ENCODE data around the gene DYNLL2.
"Not testable (repeated sequence)": the region's sequence is repeated elsewhere in the genome, so short reads cannot be mapped to it uniquely, and the experiment has no call there.

The DYNLL2 gene

DNA sequence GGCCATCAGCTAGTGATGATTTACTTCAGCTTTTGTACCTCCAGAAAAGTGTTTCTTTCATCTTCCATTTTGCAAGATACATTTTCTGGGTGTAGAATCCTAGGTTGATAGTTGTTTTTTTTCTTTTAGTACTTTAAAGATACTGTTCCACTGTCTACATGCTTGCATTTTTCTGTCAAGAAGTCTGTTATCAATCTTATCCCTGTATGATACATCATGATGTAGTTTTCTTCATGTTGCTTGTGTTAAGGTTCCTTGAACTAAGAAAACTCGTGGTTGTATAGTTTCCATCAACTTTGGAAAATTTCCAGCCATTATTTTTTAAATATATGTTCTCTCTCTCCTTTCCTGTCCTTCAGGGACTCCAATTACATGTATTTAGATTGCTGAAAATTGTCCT lies 24.1 kb downstream of the DYNLL2 start:
- no peak for FAIRE-seq

DNA sequence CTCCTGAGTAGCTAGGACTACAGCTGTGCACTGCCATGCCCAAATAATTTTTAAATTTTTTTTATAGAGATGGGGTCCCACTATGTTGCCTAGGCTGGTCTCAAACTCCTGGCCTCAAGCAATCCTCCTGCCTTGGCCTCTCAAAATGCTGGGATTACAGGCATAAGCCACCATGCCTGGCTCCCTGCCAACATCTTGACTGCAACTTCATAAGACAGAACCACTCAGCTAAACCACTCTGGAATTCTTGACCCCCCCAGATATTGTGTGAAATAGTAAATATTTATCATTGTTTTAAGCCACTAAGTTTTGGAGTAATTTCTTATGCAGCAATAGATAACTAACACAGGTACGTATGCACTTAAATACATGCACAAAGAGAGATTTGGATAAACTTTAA lies 26.0 kb downstream of the DYNLL2 start:
- FAIRE-seq, result no peak

DNA sequence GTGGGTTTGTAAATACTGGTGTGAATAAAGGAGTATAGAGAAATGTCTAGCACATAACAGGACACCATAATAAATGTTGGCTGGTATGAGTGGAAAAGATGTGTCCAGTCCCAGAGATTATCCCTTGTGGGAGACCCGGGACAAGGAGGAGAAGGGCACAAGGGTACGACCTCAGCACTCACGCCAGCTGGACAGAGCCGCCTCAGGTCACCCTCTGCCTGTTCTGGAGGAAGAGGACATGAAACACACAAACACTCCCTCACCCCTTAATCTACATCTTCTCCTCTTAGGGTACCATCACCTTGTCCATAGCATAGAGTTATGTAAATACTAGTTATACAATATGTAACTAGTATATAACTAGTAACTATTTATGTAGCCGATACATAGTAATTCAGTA lies 26.8 kb downstream of the DYNLL2 start:
- no peak for FAIRE-seq

DNA sequence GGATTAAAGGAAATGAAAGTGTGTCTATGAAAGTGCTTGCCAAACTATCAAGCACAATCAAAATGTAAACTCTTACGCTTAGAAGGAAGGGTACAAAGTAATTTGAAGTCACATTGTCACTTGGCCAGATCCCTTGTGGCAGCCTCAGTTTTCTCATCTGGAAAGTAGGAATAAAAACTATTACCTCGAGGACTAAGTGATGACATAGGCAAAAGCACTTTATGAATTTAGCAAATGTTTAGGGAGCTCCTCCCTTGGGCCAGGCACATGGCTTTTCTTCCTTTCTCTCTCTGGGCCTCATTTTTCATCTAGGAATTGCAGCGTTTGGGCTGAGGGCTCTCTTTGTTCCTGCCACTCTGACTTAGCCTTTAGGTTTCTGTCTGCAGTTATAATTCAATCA lies 28.5 kb downstream of the DYNLL2 start:
- no peak for FAIRE-seq

DNA sequence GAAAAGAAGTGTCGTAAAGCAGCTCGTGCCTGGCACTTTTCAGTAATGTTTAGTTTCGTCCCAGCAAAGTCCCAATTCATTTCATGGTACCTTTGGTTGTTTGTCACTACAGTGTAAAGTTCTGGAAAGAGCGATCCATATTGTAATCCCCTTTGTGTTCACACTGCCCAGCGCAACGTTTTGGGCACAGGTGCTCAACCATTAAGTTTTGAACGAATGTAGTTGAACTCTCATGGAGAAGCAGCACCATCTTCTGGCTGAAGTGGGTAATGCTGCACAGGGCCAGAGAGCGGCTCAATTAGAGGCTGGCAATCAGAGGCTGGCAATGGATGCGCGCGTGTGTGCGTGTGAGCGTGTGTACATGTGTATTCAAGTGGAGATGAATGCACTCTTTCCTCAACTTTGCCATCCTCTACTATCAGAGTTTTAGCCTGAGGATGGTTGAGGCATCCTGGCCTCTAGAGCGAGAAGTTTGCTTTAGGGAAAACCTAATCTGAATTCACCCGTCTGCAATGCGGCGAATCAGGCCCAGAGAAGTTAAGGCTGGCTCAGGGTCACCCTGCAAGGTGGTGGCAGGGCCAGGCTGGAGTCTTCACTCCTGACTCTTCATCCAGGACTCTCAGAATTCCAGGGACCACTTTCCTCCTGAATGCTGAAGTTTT lies 29.9 kb downstream of the DYNLL2 start:
- FAIRE-seq, result peak; percentile 67

DNA sequence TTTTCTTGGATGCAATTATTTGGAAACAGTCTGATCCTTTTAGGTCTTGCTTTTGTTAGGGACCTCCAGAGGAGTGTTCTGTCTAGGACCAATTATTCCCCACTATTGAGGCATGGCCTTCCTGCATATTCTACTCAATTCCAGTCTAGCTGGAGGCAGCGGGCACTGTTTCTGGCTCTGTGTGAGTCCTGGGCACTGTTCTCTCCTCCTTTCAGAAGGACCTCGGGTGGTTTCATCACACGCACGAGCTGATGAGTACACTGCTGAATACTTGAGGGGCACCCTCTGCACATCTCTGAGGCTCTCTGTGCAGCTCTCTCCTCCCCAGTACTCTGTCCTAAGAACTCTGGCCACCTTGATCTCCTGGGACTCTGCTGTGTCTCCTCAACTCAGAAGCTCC lies 30.7 kb downstream of the DYNLL2 start:
- FAIRE-seq, result no peak

DNA sequence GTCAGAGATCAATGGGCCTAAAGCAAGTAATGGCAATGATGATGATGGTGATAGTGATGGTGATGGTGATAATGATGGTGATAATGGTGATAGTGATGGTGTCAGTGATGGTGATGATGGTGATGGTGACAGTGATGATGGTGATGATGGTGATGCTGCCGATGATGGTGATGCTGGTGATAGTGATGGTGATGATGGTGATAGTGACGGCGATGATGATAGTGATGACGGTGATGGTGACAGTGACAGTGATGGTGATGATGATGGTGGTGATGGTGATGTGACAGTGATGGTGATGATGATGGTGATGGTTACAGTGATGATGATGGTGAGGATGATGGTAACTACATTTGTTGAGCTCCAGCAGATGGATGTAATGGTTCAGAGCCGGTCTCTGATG lies 34.2 kb downstream of the DYNLL2 start:
- FAIRE-seq, result no peak

DNA sequence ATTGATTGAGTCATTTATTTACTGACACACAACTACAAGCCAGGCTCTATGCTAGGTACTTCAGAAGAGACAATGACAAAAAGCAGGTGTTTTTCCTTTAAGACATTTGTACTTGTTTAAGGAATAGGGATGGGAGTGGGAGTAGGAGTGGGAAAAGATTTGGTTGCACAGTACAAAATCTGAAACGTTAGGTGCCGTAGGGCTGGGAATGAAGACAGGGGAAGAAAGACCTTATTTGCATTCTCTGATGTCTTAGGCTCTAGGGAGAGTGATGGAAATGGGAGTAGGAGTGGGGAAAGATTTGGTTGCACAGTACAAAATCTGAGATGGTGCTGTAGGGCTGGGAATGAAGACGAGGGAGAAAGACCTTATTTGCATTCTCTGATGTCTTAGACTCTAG lies 36.3 kb downstream of the DYNLL2 start:
- FAIRE-seq, result no peak

DNA sequence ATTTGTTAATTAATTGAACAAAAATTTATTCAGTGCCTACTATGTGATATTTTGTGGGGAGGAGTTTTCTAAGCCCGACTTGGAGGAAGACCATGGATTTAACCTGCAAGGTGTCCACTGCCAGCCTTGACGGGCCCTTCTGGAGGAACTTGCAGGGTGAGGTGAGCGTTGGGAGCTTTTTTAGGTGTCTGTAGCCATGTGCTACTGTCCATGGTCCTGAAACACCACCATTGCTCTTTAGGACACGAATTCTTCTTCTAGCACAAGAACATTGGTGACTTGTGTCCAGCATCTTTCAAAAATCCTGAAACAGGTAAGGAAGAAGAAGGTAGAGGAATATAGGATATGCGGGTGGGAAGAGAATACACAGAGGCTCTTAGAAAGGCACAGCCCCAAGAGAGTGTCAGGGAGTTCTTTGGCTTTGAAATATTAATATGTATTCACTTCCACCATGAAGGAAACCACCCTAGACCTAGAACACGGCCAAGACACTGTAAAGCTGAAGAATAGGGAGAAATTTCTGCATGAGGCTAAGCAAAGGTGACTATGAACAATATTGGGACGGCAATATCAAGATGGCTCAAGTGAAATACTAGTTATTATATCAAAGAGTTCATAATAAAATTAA lies 37.1 kb downstream of the DYNLL2 start:
- no peak for FAIRE-seq

DNA sequence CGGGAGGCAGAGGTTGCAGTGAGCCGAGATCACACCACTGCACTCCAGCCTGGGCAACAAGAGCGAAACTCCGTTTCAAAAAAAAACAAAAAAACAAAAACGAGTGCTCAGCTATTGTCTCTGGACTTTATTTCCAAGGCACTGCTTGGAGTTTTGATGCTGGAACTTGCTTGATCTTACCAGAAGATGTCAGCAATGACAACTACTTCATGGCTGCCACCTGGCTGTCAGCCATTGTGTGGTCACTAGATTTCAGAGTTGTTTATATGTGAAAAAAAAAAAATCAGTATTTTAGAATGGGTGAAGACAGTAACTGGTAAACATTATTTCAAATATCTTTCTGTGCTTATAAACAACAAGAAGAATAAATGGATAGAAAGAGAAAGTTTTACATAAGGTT lies 38.7 kb downstream of the DYNLL2 start:
- peak; percentile 97 for FAIRE-seq

DNA sequence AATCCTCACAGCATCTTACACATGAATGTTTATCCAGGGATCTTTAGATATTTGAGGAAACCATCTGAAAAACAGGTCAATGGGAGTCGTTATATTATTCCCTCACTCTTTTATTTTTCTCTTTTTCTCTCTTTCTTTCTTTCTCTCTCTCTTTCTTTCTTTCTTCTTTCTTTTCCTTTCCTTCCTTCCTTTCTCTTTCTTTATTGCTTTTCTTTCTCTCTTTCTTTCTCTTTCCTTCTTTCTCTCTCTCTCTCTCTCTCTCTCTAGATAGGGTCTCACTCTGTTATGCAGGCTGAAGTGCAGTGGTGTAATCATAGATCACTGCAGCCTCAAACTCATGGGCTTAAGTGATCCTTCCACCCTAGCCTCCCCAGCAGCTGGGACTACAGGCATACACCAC lies 44.6 kb downstream of the DYNLL2 start:
- no peak for FAIRE-seq

DNA sequence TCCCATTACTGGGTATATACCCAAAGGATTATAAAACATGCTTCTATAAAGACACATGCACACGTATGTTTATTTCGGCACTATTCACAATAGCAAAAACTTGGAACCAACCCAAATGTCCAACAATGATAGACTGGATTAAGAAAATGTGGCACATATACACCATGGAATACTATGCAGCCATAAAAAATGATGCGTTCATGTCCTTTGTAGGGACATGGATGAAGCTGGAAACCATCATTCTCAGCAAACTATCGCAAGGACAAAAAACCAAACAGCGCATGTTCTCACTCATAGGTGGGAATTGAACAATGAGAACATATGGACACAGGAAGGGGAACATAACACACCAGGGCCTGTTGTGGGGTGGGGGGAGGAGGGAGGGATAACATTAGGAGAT lies 49.5 kb downstream of the DYNLL2 start:
- not testable (repeated sequence) for FAIRE-seq

DNA sequence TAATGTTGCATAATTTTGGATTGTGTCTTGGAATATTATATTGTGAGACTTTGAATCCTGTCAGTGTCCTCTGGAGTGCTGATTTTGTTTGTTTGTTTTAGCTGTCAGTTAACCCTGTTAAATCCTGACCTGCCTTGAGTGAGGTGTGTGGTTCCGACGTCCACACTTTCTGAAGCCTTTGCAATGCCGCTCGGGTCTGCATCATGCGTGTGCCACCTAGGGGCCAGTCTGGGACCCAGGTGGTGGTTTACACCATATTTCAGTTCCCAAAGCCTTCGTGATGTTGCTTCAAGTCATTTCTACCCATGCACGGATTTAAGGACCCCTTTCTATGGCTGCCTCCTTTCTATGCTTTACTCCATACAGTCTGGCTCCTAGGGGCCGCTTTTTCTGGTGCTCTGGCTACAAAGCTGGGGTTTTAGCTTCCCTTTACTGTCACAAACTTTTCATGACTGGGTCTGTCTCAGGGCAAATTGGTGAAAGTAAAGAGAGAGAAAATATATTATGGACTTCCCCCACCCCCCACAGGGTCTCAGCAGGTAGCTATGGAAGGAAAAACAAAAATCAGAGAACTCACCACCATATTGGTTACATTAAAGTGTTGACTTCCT lies 53.6 kb downstream of the DYNLL2 start:
- FAIRE-seq, result no peak

DNA sequence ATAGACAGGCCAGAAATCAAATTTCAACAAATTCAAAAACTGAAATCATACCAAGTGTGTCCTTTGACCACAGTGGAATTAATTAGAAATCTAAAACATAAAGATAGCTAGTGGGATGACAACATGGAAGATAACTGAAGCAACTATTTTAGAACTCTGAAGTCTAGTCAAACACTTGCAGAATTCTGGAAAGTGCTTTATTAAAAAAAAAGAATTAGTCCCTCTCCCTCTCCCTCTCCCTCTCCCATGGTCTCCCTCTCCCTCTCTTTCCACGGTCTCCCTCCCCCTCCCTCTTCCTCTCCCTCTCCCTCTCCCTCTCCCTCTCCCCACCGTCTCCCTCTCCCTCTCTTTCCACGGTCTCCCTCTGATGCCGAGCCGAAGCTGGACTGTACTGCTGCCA lies 58.3 kb downstream of the DYNLL2 start:
- FAIRE-seq, result no peak

DNA sequence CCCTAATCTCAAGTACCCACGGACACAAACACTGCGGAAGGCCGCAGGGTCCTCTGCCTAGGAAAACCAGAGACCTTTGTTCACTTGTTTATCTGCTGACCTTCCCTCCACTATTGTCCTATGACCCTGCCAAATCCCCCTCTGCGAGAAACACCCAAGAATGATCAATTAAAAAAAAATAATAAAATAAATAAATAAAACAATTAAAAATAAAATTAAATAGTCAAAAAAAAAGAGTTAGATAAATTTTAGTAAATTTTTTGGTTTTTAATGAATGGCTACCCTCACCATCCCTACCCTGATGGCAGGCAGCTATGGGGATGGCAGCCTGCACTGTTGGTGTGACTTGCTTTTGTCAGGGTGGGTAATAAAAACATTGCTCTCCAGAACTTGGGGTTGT lies 60.1 kb downstream of the DYNLL2 start:
- not testable (repeated sequence) for FAIRE-seq

DNA sequence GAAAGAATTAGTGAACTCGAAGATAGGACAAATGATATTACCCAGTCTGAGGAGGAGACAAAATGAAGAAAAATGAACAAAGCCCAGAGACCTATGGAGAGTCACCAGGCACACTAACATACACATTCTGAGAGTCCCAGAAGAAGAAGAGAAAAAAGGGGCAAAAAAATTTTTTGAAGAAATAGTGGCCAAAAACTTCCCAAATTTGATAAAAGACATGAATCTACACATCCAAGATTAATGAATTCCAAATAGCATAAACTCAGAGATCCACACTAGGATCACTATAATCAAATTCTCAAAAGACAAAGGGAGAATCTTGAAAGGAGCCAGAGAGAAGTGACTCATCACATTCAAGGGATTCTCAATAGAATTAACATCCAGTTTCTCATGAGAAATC lies 61.6 kb downstream of the DYNLL2 start:
- no peak for FAIRE-seq

All from A204.1 (cell line).